Measurements from ENCODE around the gene FNDC3A. TPM values are rescaled to one million over a fixed set of nuclear protein-coding genes. Genes with fewer than 3 reads are reported as not detected.
A peak's percentile ranks its signal among the peaks of the same experiment; 100 is the strongest.

Gene FNDC3A
- total and polyA plus RNA-seq, 9 of the 15 experiments (the other 6 are each of a cell fraction or from before 2014, with no cell fraction given) = 4.1 to 22.0 (median 13.5) TPM

- Histone ChIP-seq H3K79me2 (ENCODE audit: control insufficient read depth, insufficient read depth, low read length) (peaks cover 12% of the 10 kb centered on the region; the same call in 2 of the 3 replicates), H3K9me1 (ENCODE audit: control insufficient read depth, insufficient read depth, low read length) (no peaks in the 10 kb centered on the region), H3K9ac (ENCODE audit: insufficient read depth in 1 of 2, low read depth in 2 of 2, low read length in 2 of 2) (peak overlapping the region; percentile 79 to 97), H3K27ac (ENCODE audit: extremely low read depth, low read depth, low read length) (peak overlapping the region; percentile 80), H3K4me2 (ENCODE audit: insufficient read depth, low read length) (peak overlapping the region; percentile 83), H3K4me3 (peak overlapping the region; percentile 80), H3K27me3 (ENCODE audit: control insufficient read depth in 2 of 2, insufficient read depth in 2 of 2, low read length in 2 of 2) (no peaks in the 10 kb centered on the region), H3K4me1 (replicated peaks in 1 of 2; ENCODE audit: control insufficient read depth in 2 of 2, insufficient read depth in 2 of 2, low read length in 2 of 2) (peaks cover 0 to 3% of the 10 kb centered on the region in 2 experiments; a peak in 2 of 5 replicates), H3K36me3 (ENCODE audit: control insufficient read depth, insufficient read depth, low read length) (peaks cover 5% of the 10 kb centered on the region; the same call in 1 of the 3 replicates), H2AFZ (ENCODE audit: low read depth, low read length) (peak overlapping the region; percentile 93), H3K9me3 (replicated peaks; ENCODE audit: control insufficient read depth, insufficient read depth, low read depth, low read length) (no peaks in the 10 kb centered on the region), H4K20me1 (replicated peaks; ENCODE audit: control insufficient read depth, insufficient read depth, low read length) (no peaks in the 10 kb centered on the region)
- ATAC-seq (peak; percentile 74), FAIRE-seq (no peak), DNase-seq (ENCODE audit: extremely low read depth in 1 of 4, low spot score in 3 of 4) (peak in 1 of 4 experiments; percentile 14)
- in situ Hi-C loops (cut with MboI) (no loop called here), intact Hi-C loops (cut with micrococcal nuclease) (no loop called here)
- ChIA-PET POLR2A (interaction anchor here (0.6 to 1.3 kb wide), 6 partner anchors 11 to 249 kb away, joined by 3 to 4 read pairs (median 3); no protein-coding TSS in a partner anchor), CTCF (ENCODE audit: low intra/inter-chr PET ratio) (no interaction called here)
- WGBS (ENCODE audit: insufficient coverage, low coverage, missing lambda C conversion rate) = 9% methylated on average over 4 of the region's 4 CpGs
- BruUV-seq (replicated peaks) = TSS peak; percentile 79
- TF ChIP-seq NFRKB (IDR thresholded peaks at IDR 0.05; ENCODE audit: low read depth) (0 out of 2 replicates have a peak, but pooled peaks have one; percentile 17), GTF2F1 (IDR thresholded peaks at IDR 0.05; ENCODE audit: low read depth, low read length) (no peak), KAT7 (CRISPR knock-in tag; IDR thresholded peaks at IDR 0.05; ENCODE audit: borderline replicate concordance) (no peak), TCF7 (IDR thresholded peaks at IDR 0.05; ENCODE audit: borderline replicate concordance) (no peak), CTCF (IDR thresholded peaks at IDR 0.05 in 2 of 3, conservative IDR thresholded peaks at IDR 0.05 in 1 of 3; ENCODE audit: insufficient read depth in 2 of 3, low read depth in 1 of 3, low read length in 3 of 3) (no peak), TRIM24 (IDR thresholded peaks at IDR 0.05) (no peak), ETV1 (tag; conservative IDR thresholded peaks at IDR 0.05; ENCODE audit: low read depth) (no peak), ZNF444 (CRISPR knock-in tag; IDR thresholded peaks at IDR 0.05) (no peak), CEBPG (CRISPR knock-in tag; IDR thresholded peaks at IDR 0.05) (no peak), CEBPG (tag; conservative IDR thresholded peaks at IDR 0.05 in 1 of 2, IDR thresholded peaks at IDR 0.05 in 1 of 2) (peak; percentile 29 to 58; a peak in 1 of 4 replicates), CBFA2T3 (IDR thresholded peaks at IDR 0.05) (no peak), ZKSCAN1 (IDR thresholded peaks at IDR 0.05; ENCODE audit: low read depth, low read length) (0 out of 2 replicates have a peak, but pooled peaks have one; percentile 54), NR2C1 (IDR thresholded peaks at IDR 0.05) (no peak), NR2C1 (tag; IDR thresholded peaks at IDR 0.05) (no peak), TEAD1 (CRISPR knock-in tag; IDR thresholded peaks at IDR 0.05) (no peak), ADNP (tag; IDR thresholded peaks at IDR 0.05) (no peak)
- TF ChIP-seq, protein P1, sequence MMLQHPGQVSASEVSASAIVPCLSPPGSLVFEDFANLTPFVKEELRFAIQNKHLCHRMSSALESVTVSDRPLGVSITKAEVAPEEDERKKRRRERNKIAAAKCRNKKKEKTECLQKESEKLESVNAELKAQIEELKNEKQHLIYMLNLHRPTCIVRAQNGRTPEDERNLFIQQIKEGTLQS (IDR thresholded peaks at IDR 0.05) = peak; percentile 52; the same call in 1 of the 2 replicates
- TF ChIP-seq, protein P1 (CRISPR knock-in tag; conservative IDR thresholded peaks at IDR 0.05) = no peak
These were observed 271.3 kb downstream of the FNDC3A start for GRCh38 chr13:49246850-49247642.
